Mucosa of descending colon (tissue), 3 donors: ENCODE measurements around the gene SLC49A3. TPM values are rescaled to one million over a fixed set of nuclear protein-coding genes. Genes with fewer than 3 reads are reported as not detected.

Experiments used
- ATAC-seq: fragments of 200-7000 bp; cut with Tn5 transposase; one replicate; pipeline ENCODE4 v1.9.1; 2020; ENCODE audit warnings: mild to moderate bottlenecking, moderate library complexity
- DNase-seq, 3 donors: peaks; one replicate each; pipeline ENCODE4 v3.0.0-alpha.2; 2020
- H3K36me3 ChIP-seq: fragments of 200-600 bp; one replicate; pipeline ENCODE4 v1.8.0; 2021; ENCODE audit warnings: low read depth, mild to moderate bottlenecking
- H3K4me1 ChIP-seq: fragments of 200-600 bp; one replicate; pipeline ENCODE4 v1.8.0; 2021; ENCODE audit warnings: low read depth, mild to moderate bottlenecking
- H3K4me3 ChIP-seq: fragments of 200-600 bp; one replicate; pipeline ENCODE4 v1.8.0; 2021; ENCODE audit warnings: mild to moderate bottlenecking
- H3K9me3 ChIP-seq: fragments of 200-600 bp; one replicate; pipeline ENCODE4 v1.8.0; 2021; ENCODE audit warnings: mild to moderate bottlenecking
- CTCF ChIP-seq: fragments of 200-600 bp; IDR thresholded peaks from one replicate; pipeline ENCODE4 v1.8.0; 2022; ENCODE audit warnings: antibody characterized with exemption, mild to moderate bottlenecking
- intact Hi-C, 2 donors: fragments of 100-400 bp; cut with DNase I in 1 of 2; cut with micrococcal nuclease in 1 of 2; formaldehyde crosslinking; loops; one replicate each; pipeline versions ENCODE4 v1.11.0 to v1.11.1; 2022; cut with DNase I, micrococcal nuclease
- total RNA-seq, 3 donors: library from RNA; stranded (reverse); fragmentation: NEBNext Ultra II Directional in 2 of 3; extraction: Animal tissue kit (Norgen Biotek cat#: 25700) in 2 of 3; gene quantifications; one replicate each; pipeline versions ENCODE4 v1.2.1 to v1.2.4, GENCODE V29; 2021 to 2023
- donor health status: DM: no; HTN: no; CAD: no; lungs with moderate emphysema.
- donor health status: DM: no; HTN: no; CAD: no.
- donor health status: DM: no; HTN: yes; CAD: no.

SLC49A3 gene
- total RNA-seq, 3 donors from 2014 or later, result 9.9 to 14.1 (median 11.5) TPM

- Histone ChIP-seq H3K9me3 (no peaks in the 10 kb centered on the region), H3K36me3 (no peaks in the 10 kb centered on the region), H3K4me1 (no peaks in the 10 kb centered on the region), H3K4me3 (no peak overlapping the region)
- no peak for TF ChIP-seq CTCF
- DNase-seq (peak in 1 of 3 donors; percentile 34), ATAC-seq (no peak)
- intact Hi-C loops, result no loop called here
Measured at GRCh38 chr4:633406-633805, 55.5 kb downstream of the SLC49A3 start.

GRCh38 chr4:632926-633325, 56.0 kb downstream of the SLC49A3 start:
- DNase-seq (peak in 1 of 3 donors; percentile 26), ATAC-seq (no peak)
- Histone ChIP-seq H3K4me1 (no peaks in the 10 kb centered on the region), H3K36me3 (no peaks in the 10 kb centered on the region), H3K4me3 (no peak overlapping the region), H3K9me3 (no peaks in the 10 kb centered on the region)
- no peak for TF ChIP-seq CTCF
- intact Hi-C loops, result no loop called here

- no peak for ATAC-seq
- no peak for DNase-seq
- H3K9me3 ChIP-seq, result no peaks in the 10 kb centered on the region
- no peak for TF ChIP-seq CTCF
- no peaks in the 10 kb centered on the region for H3K36me3 ChIP-seq
- intact Hi-C loops, result no loop called here
- H3K4me3 ChIP-seq, result no peak overlapping the region
- H3K4me1 ChIP-seq, result no peaks in the 10 kb centered on the region
Measured at GRCh38 chr4:632196-632790, 56.7 kb downstream of the SLC49A3 start.

Other genes with a start within 250 kb of the SLC49A3 start
- gene ZNF721, start 190.0 kb downstream of the SLC49A3 start, total RNA-seq, result 10 to 100 TPM; 23.3 to 32.1 (median 25.9) TPM
- gene PIGG, start 189.9 kb downstream of the SLC49A3 start, total RNA-seq, result 10 to 100 TPM; 57.2 to 74.4 (median 65.8) TPM
- under 1 TPM in 1 of 3 donors, not detected in 2; 0.35 TPM for gene TMEM271, start 112.9 kb downstream of the SLC49A3 start, total RNA-seq
- 1 to 10 TPM; 1.0 to 2.9 (median 1.2) TPM for gene PDE6B, start 63.6 kb downstream of the SLC49A3 start, total RNA-seq
- gene ATP5ME, start 14.9 kb downstream of the SLC49A3 start, total RNA-seq, result 100 to 1,000 TPM; 330 to 467 (median 399) TPM
- 10 to 100 TPM; 26.1 to 52.5 (median 50.7) TPM for gene MYL5, start 14.6 kb downstream of the SLC49A3 start, total RNA-seq
- 10 to 100 TPM; 45.5 to 66.9 (median 56.7) TPM for gene PCGF3, start 16.7 kb upstream of the SLC49A3 start, total RNA-seq
- gene CPLX1, start 137.0 kb upstream of the SLC49A3 start, total RNA-seq, result 1 to 10 TPM; 1.9 to 3.4 (median 2.7) TPM
- gene GAK, start 243.2 kb upstream of the SLC49A3 start, total RNA-seq, result 100 to 1,000 TPM; 155 to 259 (median 244) TPM
- 10 to 100 TPM; 30.1 to 39.0 (median 37.5) TPM for gene TMEM175, start 243.3 kb upstream of the SLC49A3 start, total RNA-seq